GM12878 (cell line): ENCODE results near the gene TAPT1.

ENCODE experiments used
- ATF3 ChIP-seq: IDR thresholded peaks from 2 replicates; pipeline ENCODE4 v1.6.1; 2011; ENCODE audit warnings: low read depth, mild to moderate bottlenecking, low read length, moderate library complexity, borderline replicate concordance; ENCODE audit errors: extremely low read depth
- BRCA1 ChIP-seq: IDR thresholded peaks from 2 replicates; pipeline ENCODE4 v1.6.1; 2011; ENCODE audit warnings: low read depth, low read length, improper control_type of control experiment
- CHD4 ChIP-seq: fragments of 200-600 bp; sonication (generic); IDR thresholded peaks from 2 replicates; pipeline ENCODE4 v1.6.1; 2016; ENCODE audit warnings: mild to moderate bottlenecking
- CTCF ChIP-seq, 3 experiments: IDR thresholded peaks in 2 of 3; conservative IDR thresholded peaks in 1 of 3; 2 replicates each; pipeline ENCODE4 v1.5.1; 2011; ENCODE audit warnings: low read depth in 3 of 3, low read length in 3 of 3, mild to moderate bottlenecking in 3 of 3, control low read depth in 2 of 3, moderate library complexity in 2 of 3, inconsistent platforms in 1 of 3, mixed read lengths in 1 of 3; ENCODE audit not compliant: control insufficient read depth in 2 of 3, insufficient read depth in 1 of 3; ENCODE audit errors: extremely low read depth in 1 of 3
- EZH2 ChIP-seq: IDR thresholded peaks from 2 replicates; pipeline ENCODE4 v1.6.1; 2012; ENCODE audit warnings: low read depth, mild to moderate bottlenecking, control low read depth, inconsistent platforms, low read length, borderline replicate concordance; ENCODE audit not compliant: control insufficient read depth
- MLLT1 ChIP-seq: fragments of 450-650 bp; IDR thresholded peaks from 2 replicates; pipeline ENCODE4 v1.6.1; 2016; ENCODE audit warnings: mild to moderate bottlenecking
- NFYA ChIP-seq: IDR thresholded peaks from 2 replicates; pipeline ENCODE4 v1.6.1; 2011; ENCODE audit warnings: low read depth, mild to moderate bottlenecking, low read length, improper control_type of control experiment, borderline replicate concordance
- NFYB ChIP-seq: IDR thresholded peaks from 2 replicates; pipeline ENCODE4 v1.6.1; 2011; ENCODE audit warnings: low read depth, mild to moderate bottlenecking, low read length, improper control_type of control experiment, moderate library complexity; ENCODE audit not compliant: insufficient read depth
- POLR2A ChIP-seq: IDR thresholded peaks from 2 replicates; pipeline ENCODE4 v1.6.1; 2011; ENCODE audit warnings: low read depth, mild to moderate bottlenecking, low read length
- POLR2AphosphoS5 ChIP-seq: IDR thresholded peaks from 2 replicates; pipeline ENCODE4 v1.6.1; 2011; ENCODE audit warnings: mild to moderate bottlenecking, low read length, inconsistent platforms
- SPI1 ChIP-seq: IDR thresholded peaks from 2 replicates; pipeline ENCODE4 v1.6.1; 2011; ENCODE audit warnings: low read depth, mild to moderate bottlenecking, low read length, moderate library complexity, borderline replicate concordance; ENCODE audit not compliant: insufficient read depth

- no peak for TF ChIP-seq POLR2A
- TF ChIP-seq BRCA1: no peak
- TF ChIP-seq EZH2: no peak
- no peak for TF ChIP-seq CHD4
- no peak for TF ChIP-seq CTCF (IDR thresholded peaks at IDR 0.05 in 2 of 3, conservative IDR thresholded peaks at IDR 0.05 in 1 of 3; ENCODE audit: control insufficient read depth in 2 of 3, extremely low read depth in 1 of 3, insufficient read depth in 1 of 3, low read depth in 3 of 3, low read length in 3 of 3)
- no peak for TF ChIP-seq NFYA
- TF ChIP-seq POLR2AphosphoS5: no peak
- no peak for TF ChIP-seq ATF3
- no peak for TF ChIP-seq SPI1
- TF ChIP-seq NFYB: no peak
- no peak for TF ChIP-seq MLLT1
Observed at GRCh38 chr4:16113741-16114140, 112.5 kb downstream of the TAPT1 start.
